Cardiac muscle cell (in vitro differentiated cells and primary cell): ENCODE results near the gene CNKSR2. TPM values are rescaled to one million over a fixed set of nuclear protein-coding genes. Genes with fewer than 3 reads are reported as not detected.

ENCODE experiments used
- DNase-seq, 2 donors: peaks; one replicate each; pipeline versions ENCODE4 v3.0.0 to v3.0.0-alpha.2; 2010 to 2017; ENCODE audit warnings: low read depth in 1 of 2, low spot score in 1 of 2
- H3K27ac ChIP-seq: fragments of 200-600 bp; sonication (generic); 2 replicates; pipeline ENCODE4 v1.5.1; 2016
- H3K27me3 ChIP-seq: fragments of 200-600 bp; sonication (generic); 2 replicates; pipeline ENCODE4 v1.6.0; 2016; ENCODE audit warnings: control low read depth
- H3K36me3 ChIP-seq: fragments of 200-600 bp; sonication (generic); 2 replicates; pipeline ENCODE4 v1.5.1; 2016; ENCODE audit warnings: control low read depth
- H3K4me1 ChIP-seq: fragments of 200-600 bp; sonication (generic); 2 replicates; pipeline ENCODE4 v1.8.1; 2017; ENCODE audit warnings: low read depth, mild to moderate bottlenecking, mixed run types
- H3K4me3 ChIP-seq: fragments of 200-600 bp; sonication (generic); 2 replicates; pipeline ENCODE4 v1.5.1; 2016; ENCODE audit warnings: mild to moderate bottlenecking
- H3K9me3 ChIP-seq: fragments of 200-600 bp; sonication (generic); 2 replicates; pipeline ENCODE4 v1.5.1; 2017; ENCODE audit warnings: low read depth, mild to moderate bottlenecking, control low read depth
- polyA plus RNA-seq: library from polyadenylated mRNA; unstranded; fragments of >200 nt; fragmentation: Nextera tagmentation; extraction: Ambion mirVana; gene quantifications from 2 replicates; pipeline ENCODE4 v1.2.1, GENCODE V29; 2016
- total RNA-seq: library from RNA; depleted of rRNA; stranded (reverse); fragments of >200 nt; gene quantifications from 2 replicates; pipeline ENCODE4 v1.2.3, GENCODE V29; 2016
- TF ChIP-seq, protein P1 (sequence below): IDR thresholded peaks from 2 replicates; pipeline ENCODE4 v1.5.1; 2012; ENCODE audit warnings: low read depth, mild to moderate bottlenecking, low read length

CNKSR2 gene
- total and polyA plus RNA-seq, 2 experiments from 2014 or later = 1.5 to 25.3 TPM

DNA sequence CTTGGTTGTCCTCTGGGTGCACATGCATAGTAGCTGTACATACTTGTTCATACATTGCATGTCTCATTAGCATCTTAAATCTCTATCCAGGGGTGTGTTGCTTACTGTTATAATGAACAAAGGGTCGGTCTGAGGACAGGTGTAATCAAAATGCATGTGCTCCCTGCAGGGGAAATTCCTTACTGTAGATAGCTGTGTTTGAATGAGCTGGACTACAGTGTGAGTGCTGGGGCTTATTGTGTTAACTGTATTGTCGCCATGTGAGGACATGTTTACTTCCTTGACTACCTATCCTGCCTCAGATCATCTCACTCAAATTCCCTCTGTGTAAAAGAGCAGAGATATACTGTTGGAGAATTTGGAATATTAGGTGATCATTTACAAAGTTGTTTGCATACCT lies 185.2 kb downstream of the CNKSR2 start:
- TF ChIP-seq, protein P1, sequence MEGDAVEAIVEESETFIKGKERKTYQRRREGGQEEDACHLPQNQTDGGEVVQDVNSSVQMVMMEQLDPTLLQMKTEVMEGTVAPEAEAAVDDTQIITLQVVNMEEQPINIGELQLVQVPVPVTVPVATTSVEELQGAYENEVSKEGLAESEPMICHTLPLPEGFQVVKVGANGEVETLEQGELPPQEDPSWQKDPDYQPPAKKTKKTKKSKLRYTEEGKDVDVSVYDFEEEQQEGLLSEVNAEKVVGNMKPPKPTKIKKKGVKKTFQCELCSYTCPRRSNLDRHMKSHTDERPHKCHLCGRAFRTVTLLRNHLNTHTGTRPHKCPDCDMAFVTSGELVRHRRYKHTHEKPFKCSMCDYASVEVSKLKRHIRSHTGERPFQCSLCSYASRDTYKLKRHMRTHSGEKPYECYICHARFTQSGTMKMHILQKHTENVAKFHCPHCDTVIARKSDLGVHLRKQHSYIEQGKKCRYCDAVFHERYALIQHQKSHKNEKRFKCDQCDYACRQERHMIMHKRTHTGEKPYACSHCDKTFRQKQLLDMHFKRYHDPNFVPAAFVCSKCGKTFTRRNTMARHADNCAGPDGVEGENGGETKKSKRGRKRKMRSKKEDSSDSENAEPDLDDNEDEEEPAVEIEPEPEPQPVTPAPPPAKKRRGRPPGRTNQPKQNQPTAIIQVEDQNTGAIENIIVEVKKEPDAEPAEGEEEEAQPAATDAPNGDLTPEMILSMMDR = no peak
- peak in 1 of 2 donors; percentile 0 for DNase-seq
- no peaks in the 10 kb centered on the region for H3K36me3 ChIP-seq
- no peaks in the 10 kb centered on the region for H3K27me3 ChIP-seq
- peaks cover 3% of the 10 kb centered on the region for H3K4me1 ChIP-seq
- no peak overlapping the region for H3K27ac ChIP-seq
- no peaks in the 10 kb centered on the region for H3K9me3 ChIP-seq
- no peak overlapping the region for H3K4me3 ChIP-seq

DNA sequence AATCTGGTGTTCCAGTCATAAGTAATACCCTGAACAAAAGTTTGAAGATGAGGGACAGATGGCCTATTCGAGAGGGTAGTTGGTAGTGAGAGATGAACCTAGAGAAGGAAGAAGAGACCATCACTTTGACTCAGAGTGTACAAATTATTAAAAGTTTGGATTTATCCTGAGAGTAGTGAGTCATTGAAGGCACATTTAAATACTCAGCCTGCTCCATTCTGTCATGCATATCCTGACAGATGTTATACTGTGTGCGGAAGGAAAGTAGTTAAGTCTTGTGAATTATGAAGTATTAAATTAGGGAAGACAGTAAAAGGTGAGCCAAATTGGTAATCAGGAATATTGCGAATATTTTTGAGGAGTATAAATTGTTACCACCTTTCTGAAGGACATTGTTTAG lies 190.8 kb downstream of the CNKSR2 start:
- no peak overlapping the region for H3K4me3 ChIP-seq
- no peak for DNase-seq
- H3K36me3 ChIP-seq = no peaks in the 10 kb centered on the region
- H3K4me1 ChIP-seq = no peaks in the 10 kb centered on the region
- TF ChIP-seq, protein P1 = no peak
- no peaks in the 10 kb centered on the region for H3K9me3 ChIP-seq
- no peak overlapping the region for H3K27ac ChIP-seq
- no peaks in the 10 kb centered on the region for H3K27me3 ChIP-seq

DNA sequence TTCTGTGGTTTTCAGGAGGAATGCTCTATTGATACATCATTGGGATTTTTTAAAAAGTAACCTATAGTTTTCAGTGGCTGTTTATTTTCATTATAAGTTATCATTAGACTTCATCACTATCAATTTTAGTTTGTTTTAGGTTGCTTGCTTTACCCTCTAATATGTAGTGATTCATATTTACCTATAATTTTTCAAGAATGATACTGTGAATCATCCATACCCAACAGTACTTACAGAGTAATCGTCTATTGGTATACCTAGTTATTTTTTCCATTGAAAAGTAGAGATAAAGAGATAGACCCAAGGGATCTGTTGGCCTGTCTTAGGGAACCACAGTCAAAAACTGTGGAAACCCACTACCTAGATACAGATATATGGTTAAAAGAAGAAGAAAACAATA lies 200.6 kb downstream of the CNKSR2 start:
- TF ChIP-seq, protein P1 = no peak
- H3K36me3 ChIP-seq = no peaks in the 10 kb centered on the region
- H3K27me3 ChIP-seq = no peaks in the 10 kb centered on the region
- H3K4me1 ChIP-seq = no peaks in the 10 kb centered on the region
- H3K27ac ChIP-seq = no peak overlapping the region
- no peak overlapping the region for H3K4me3 ChIP-seq
- H3K9me3 ChIP-seq = no peaks in the 10 kb centered on the region
- DNase-seq = no peak

DNA sequence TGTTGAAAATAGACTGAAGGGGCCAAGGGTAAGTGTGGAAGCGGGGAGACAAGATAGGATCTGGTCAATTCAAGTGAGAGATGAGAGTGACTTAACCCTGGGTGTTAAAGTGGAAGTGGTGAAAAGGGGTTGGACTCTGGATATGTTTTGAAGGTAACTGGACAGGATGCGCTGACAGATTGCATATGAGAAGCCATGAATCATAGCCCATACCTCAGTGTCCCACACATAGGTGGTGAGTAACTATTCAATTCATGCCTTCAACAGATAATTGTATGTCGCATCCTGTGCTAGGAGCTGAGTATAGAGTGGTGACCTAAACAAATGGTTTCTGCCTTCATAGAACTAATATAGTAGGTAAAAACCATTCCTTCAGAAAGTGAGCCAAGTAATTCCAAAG lies 207.3 kb downstream of the CNKSR2 start:
- Histone ChIP-seq H3K27me3 (no peaks in the 10 kb centered on the region), H3K4me3 (no peak overlapping the region), H3K9me3 (no peaks in the 10 kb centered on the region), H3K27ac (no peak overlapping the region), H3K4me1 (no peaks in the 10 kb centered on the region), H3K36me3 (no peaks in the 10 kb centered on the region)
- no peak for DNase-seq
- TF ChIP-seq, protein P1 = no peak

DNA sequence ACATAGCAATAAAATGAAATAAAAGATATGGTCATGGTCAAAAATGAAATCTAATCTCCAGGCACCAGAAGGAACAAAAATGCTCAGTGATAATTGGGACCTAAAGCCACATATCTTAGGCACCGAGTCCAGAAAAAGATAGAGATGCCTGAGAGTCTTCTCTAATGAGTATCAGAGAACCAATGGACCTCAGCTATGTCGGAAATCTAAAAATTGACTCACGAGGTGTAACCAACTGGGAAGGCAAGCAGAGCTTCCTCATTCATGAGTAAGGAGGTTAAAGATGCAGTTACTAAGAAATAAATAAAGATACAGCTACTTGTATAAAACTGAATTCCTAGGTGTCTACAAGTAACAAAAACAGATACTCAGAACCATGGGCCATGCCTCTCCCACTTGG lies 211.8 kb downstream of the CNKSR2 start:
- H3K4me3 ChIP-seq = no peak overlapping the region
- H3K36me3 ChIP-seq = no peaks in the 10 kb centered on the region
- no peaks in the 10 kb centered on the region for H3K27me3 ChIP-seq
- DNase-seq = no peak
- H3K27ac ChIP-seq = no peak overlapping the region
- TF ChIP-seq, protein P1 = no peak
- H3K4me1 ChIP-seq = no peaks in the 10 kb centered on the region
- no peaks in the 10 kb centered on the region for H3K9me3 ChIP-seq
